GM21360 (cell line): ENCODE results near the gene IGFBP5.

Experiments
- ATAC-seq: cut with Tn5 transposase; IDR thresholded peaks from one replicate; pipeline ENCODE4 v1.9.1; 2021; ENCODE audit warnings: mild to moderate bottlenecking, moderate library complexity; ENCODE audit not compliant: unreplicated experiment

Gene IGFBP5

DNA sequence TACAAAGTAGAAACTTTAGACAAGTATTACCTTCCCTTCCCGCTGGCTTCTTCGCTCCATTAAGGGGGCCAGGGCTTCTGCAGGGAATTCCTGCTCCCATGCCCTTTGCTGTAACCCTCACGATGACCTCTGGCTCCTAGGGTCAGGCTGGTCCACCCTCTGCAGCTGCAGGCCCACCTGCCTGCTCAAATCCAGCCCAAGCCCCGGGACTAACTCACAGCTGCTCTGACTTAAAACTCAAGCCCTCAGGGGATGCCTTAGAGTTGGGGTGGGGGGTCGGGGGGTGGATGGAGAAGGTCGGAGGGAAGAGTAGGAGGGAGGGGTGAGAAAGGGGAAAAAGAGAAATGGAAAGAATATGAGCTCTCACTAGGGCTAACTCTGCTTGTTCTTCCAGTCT lies 4.9 kb downstream of the IGFBP5 start:
- no peak for ATAC-seq

- ATAC-seq, result no peak
Measured at GRCh38 chr2:216689397-216689796, 6.0 kb downstream of the IGFBP5 start.

DNA sequence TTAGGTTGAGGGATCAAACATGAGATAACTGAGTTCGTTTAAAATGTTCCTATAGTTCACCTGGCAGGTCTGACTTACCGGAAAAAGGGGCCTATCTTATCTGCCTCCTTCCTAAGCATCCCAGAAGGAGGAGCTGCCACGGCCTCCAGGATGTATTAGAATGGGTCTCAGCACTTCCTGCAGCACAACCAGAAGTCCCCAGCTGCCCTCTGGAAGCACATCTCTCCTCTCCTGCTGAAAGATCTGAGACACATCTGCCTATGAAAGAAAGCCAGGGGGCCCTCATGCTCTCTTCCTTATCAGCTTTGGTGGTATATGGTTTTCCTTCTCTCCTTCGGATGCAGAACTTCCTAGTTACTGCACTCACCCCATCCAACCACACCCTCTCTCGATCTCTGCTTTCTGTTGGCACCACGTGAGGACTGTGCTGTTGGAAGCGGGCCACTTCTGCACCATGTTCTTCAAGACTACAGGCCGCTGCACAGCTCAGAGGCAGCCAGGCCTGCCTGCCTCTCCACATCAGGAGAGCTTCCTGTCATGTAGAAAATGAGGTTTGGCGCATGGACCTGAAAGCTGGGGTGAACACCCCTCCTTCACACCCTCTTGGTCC lies 6.5 kb downstream of the IGFBP5 start:
- no peak for ATAC-seq

- no peak for ATAC-seq
Measured at GRCh38 chr2:216687646-216688045, 7.7 kb downstream of the IGFBP5 start.

DNA sequence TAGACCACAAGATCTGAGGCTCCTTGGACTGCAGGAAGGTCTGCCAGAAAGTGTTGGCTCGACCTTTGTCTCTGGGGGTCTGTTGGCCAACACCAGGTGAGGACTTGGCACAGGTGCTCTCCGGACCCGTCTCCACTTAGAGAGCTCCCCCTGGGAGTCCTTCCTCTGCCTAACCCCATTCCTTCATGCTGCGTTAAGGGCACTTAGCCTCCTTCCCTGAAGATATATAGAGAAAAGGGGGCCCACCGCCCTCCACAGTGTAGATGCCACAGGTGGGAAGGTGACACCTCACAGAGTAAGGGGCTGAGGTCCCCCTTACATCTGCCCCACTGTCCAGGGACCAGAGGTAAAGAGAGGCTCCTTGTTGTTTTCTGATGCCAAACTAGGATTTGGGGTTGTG lies 8.2 kb downstream of the IGFBP5 start:
- ATAC-seq, result no peak

DNA sequence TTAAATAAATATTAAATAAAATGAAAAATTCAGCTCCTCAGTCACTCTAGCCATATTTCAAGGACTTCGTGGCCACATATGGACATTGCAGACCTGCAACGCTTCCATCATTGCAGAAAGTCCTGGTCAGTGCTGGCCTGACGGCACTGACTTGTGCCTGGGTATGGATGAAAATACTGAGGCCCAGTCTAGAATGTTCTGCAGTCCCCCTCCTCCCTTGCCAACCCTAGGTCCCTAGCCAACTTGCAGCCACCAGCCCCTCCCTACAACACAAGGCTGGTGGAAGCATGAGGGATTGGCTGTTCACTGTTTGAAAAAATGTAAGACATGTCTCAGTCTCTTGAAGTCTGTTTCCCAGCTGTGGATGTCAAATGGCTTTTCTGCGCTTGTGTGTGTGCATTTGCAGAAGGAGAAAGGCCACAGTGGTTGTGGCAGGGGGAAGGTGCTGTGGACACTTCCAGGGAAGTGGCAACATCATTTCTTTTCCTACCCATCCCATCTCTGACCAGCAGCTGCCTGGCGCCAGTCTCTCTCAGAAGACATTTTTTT lies 9.9 kb downstream of the IGFBP5 start:
- ATAC-seq, result no peak

DNA sequence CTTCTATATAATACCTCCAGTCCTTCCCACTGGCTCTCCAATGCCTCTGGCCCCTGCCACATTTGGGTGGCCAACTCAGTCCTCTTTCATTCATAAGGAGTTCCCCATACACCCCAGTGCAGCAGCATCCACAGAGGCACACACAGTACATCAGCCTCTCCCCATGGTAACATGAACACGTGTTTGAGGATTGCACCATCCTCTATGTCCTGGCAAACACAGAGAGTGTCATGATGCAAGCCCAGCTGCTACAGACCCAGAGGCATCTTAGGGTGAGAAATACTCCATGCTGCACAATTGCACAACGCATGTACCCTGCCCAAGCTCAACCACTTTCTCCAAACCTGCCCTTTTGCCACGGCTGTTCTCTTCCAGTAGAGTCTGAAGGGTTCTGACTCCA lies 11.5 kb downstream of the IGFBP5 start:
- ATAC-seq, result no peak

DNA sequence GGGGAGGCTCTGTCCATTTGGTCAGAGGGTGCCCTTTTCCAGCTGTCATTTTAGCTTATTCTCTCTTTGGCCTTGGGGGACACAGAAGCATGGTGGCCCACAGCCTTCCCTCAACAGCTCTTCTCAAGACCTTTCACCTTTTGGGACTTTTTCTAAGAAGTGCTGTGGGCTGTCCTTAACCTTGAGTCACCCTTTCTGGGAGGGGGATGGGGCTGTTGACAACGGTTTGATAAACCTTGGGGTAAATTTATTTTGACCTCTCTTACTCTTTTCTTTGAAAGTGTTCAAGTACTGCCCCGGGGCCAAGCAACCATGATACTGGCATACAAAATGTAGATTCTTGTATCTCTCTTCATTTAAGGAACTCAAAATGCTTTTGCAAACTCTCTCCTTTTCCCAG lies 13.7 kb downstream of the IGFBP5 start:
- no peak for ATAC-seq

DNA sequence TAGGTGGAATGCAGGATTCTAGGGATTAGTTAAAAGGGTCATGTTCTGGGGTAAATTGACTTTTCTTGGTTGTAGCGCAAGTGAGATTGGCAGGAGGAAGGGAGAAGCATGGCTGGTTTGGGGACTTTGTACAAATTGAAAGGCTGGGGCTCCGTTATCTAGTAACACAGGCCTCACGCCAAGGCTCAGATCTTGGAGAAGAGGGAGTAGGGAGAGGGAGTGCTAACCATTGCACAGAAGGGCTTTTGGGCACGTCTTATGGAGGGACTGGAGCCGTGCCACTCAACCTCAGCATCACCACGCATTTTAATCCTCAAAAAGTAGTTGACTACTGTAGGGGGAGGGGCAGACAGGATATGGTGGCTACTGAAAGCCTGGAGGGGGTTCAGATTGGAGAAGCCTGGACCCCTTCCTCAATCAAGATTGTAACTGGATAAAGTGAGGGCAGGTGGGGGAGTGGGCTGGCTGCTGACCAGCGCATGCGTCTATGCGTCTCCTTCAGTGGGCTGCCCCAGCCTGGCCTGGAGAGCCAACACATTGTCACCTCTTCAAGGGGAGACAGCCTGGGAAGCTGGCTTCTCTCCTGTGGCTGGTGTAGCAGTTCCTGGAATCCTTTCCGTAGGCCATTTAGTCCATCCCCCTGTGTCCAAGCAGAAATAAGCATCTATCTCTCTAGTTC lies 14.3 kb downstream of the IGFBP5 start:
- ATAC-seq, result no peak

DNA sequence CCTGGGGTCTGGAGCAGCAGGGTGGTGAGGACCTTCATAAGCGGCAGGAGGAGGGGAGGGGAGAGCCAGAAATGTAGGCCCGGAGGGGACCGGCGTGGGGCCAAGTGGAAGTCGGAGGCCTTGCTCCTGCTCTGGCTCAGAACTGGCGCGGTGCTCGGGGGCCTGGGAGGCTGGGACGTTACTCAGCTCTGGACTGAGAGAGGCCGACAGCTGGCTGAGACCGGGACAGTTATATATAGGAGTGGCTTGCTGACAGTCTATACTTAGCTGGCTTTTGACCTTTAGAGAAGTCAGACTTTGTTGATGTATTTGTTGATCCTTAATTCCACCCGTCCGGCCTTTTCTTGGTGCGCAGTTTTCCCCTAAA lies 15.7 kb downstream of the IGFBP5 start:
- no peak for ATAC-seq

DNA sequence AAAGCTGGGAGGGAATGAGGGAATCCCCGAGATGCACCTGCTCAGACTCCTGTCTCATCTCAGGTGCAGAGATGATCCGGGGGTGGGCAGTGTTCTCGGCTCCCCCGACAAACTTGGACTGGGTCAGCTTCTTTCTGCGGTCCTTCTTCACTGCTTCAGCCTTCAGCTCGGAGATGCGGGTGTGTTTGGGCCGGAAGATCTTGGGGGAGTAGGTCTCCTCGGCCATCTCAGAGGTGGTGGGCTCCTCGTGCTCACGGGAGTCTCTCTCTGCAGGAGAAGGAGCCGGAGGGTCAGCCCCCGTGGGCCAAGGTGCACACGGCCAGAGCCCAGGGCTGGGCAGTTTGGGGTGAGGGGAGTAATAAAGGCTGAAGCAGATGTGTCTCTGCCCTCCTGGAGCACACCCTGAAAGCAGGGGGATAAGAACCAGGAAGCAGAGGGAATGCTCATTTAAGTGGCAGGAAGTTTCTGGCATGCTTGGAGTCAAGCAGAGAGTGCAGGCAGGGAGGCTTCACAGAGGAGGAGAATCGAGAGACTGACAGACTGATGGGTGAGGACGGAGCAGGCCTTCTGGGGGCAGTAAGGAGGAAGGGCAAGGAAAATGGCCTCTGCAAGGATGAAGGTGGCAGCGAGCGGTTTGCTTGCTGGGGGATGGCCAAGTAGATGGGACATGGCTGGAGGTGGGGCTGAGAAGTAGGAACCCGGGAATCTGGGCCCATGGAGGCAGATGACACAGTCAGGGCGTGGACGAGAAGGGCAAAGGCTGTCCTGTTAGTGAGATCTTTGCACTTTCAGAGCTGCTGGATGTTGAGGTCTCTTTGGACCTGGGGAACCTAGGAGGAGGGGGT lies 16.3 kb downstream of the IGFBP5 start:
- no peak for ATAC-seq

DNA sequence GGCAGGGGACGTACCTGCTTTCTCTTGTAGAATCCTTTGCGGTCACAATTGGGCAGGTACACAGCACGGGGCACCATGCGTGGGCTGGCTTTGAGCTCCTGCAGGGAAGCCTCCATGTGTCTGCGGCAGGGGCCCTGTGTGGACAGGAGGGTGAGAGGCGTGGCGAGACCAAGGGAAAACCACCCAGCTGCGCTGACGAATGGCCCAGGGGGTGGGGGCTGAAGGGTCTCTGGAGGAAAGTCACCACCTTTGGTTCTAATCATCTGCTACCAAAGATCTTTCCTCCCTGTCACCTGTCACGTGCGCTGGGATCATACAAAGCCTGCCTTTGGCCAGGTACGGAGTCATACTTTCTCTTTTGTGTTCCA lies 17.3 kb downstream of the IGFBP5 start:
- ATAC-seq, result no peak

DNA sequence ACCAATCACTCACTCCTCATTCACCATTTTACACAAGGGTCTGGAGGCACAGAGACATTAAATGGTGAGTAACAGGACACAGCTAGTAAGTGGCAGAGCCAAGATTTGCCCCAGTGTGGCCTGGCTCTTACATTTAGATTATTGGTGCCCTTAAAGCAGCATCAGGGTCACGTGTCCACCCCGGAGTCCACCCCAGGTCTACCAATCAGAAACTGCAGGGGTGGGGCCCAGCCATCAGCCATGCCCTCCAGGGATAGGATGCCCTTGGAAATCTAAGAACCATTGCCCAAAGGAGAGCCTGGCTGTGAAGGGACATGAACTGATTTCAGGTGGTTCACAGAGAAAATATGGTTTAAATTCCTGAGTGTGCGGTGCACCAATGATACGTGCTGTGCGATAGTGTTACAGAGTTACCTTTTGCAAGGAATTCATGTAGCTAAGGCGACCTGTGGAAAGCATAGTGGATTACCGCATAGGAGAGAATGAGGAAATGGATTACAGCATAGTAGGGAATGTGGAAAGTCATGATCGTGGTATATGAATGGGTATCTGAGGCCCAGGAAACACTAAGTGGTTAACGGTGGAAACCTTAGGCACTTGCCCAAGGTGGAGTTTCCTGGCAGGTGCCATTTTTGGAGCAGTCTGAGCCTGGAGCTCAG lies 17.8 kb downstream of the IGFBP5 start:
- ATAC-seq, result no peak

- no peak for ATAC-seq
Measured at GRCh38 chr2:216676630-216677029, 18.7 kb downstream of the IGFBP5 start.

- no peak for ATAC-seq
Measured at GRCh38 chr2:216674376-216674775, 21.0 kb downstream of the IGFBP5 start.

DNA sequence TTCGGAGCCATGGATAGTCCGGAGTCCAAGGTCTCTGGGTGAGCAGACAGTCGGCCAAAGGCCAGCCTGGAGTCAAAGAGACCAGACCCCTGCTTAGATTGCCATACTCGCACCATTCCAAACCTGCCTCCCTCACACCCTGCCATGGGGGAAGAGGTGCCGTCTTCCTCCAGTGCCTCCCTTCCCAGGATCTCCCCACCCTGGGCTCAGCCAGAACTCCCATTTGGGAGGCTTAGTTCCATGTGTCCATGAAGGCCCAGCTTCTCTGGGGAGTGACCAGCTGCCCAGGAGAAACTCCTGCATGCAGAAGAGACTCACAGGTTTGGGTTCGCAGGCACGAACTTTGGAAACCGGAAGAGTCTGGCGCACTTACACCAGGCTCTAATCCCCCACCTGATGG lies 21.7 kb downstream of the IGFBP5 start:
- ATAC-seq, result no peak

DNA sequence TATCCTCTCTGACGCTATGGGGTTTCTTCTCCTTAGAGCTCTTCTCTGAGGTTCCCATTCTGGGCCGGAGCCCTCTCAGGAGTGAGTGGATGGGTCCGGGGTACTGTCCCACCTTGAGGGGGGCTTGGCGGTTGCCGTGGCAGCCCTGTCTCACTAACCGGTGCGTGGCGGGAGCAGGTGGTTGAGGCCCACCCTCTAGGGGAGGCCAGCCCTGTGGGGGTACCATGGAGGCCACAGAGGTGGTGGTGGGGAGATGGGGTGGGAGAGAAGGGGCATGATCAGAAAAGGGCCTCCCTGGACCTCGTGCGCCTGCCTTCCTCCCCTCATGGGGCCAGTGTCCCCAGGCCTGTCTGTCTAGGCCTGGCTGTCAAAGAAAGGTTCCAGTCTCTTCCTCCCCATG lies 22.3 kb downstream of the IGFBP5 start:
- no peak for ATAC-seq

DNA sequence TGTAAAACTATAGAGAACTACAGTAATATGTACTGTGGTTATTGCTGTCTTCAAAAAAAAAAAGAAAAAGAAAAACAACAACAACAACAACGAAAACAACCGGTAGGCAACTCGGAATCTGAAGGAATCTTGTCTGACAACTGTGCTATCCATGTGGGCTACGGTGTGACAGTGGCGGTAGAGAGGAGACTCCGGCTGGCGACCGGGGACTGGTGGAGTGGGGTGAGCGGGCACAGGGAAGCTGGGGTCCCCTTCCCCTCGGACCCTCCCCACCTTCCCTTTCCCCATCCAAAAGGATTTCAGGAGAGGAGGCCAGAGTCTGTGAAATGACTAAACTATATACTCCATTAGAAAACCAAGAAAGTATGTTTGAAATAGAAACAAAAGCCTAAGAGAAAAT lies 22.9 kb downstream of the IGFBP5 start:
- ATAC-seq, result no peak

GRCh38 chr2:216671791-216672343 lies 23.5 kb downstream of the IGFBP5 start:
- no peak for ATAC-seq

GRCh38 chr2:216671081-216671411 lies 24.3 kb downstream of the IGFBP5 start:
- no peak for ATAC-seq
